Activated CD4-positive, alpha-beta memory T cell treated with anti-CD3 and anti-CD28 coated beads for 36 hours (primary cell): ENCODE data around the gene GDPD4. TPM values are rescaled to one million over a fixed set of nuclear protein-coding genes. Genes with fewer than 3 reads are reported as not detected.
"Not testable (repeated sequence)": the region's sequence is repeated elsewhere in the genome, so short reads cannot be mapped to it uniquely, and the experiment has no call there.

Experiments
- CTCF ChIA-PET: fragments of 350-600 bp; sonication (Branson Sonifier 250); formaldehyde crosslinking; loops from one replicate; lab custom pipeline; 2021; ENCODE audit warnings: antibody characterized with exemption, inconsistent platforms; lab: Charles Lee
- POLR2A ChIA-PET: fragments of 350-600 bp; sonication (Branson Sonifier 250); formaldehyde crosslinking; loops from one replicate; lab custom pipeline; 2021; ENCODE audit warnings: antibody characterized with exemption; lab: Charles Lee
- DNase-seq: peaks from one replicate; pipeline ENCODE4 v3.0.0-alpha.2; 2020
- H3K27ac Mint-ChIP-seq: one replicate; pipeline ENCODE4 v1.8.0; 2021; ENCODE audit warnings: mixed read lengths
- H3K27me3 Mint-ChIP-seq: one replicate; pipeline ENCODE4 v1.8.0; 2021; ENCODE audit warnings: mixed read lengths
- H3K36me3 Mint-ChIP-seq: one replicate; pipeline ENCODE4 v1.8.0; 2021; ENCODE audit warnings: mixed read lengths
- H3K4me1 Mint-ChIP-seq: one replicate; pipeline ENCODE4 v1.8.0; 2021; ENCODE audit warnings: low read depth, mixed read lengths
- H3K4me3 Mint-ChIP-seq: one replicate; pipeline ENCODE4 v1.8.0; 2021; ENCODE audit warnings: mild to moderate bottlenecking, mixed read lengths
- H3K9me3 Mint-ChIP-seq: one replicate; pipeline ENCODE4 v1.8.0; 2021; ENCODE audit warnings: mixed read lengths
- intact Hi-C: fragments of 100-400 bp; cut with micrococcal nuclease; formaldehyde crosslinking; loops from one replicate; pipeline ENCODE4 v1.15.1; 2023
- total RNA-seq, 2 experiments: library from RNA; stranded (reverse); gene quantifications; one replicate each; pipeline ENCODE4 v1.2.3, GENCODE V29; 2021

GDPD4 gene
- total RNA-seq, 2 experiments from 2014 or later: not detected

DNA sequence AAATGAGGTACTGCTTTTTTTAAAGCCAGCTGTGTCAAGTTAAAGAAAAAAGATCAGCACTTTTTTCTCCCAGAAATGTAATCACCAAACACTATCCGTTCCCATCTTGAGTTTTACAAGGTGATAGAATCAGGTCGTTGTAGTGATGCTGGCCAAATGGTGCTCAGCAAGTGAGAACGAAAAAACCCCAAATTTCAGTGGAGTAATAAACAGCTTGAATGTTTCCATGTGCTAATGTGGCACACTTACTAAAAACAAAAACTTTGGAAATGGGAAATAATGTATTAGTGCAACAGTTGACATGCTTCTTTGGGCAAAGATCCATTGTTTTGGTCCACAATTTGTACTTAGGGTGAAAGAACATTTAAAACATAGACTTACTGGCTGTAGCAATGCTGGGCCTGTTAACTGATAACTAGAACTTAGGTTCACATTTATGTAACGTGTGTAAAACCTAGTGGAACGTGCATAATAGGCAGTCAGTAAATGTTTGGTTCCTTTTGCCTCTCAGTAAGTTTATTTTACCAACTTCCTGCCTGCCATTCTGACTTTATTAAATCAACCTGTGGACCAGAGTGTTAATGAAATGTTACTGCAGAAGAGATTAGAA lies 15.4 kb upstream of the GDPD4 start:
- Mint-ChIP-seq H3K9me3 (no peaks in the 10 kb centered on the region), H3K36me3 (no peaks in the 10 kb centered on the region), H3K27me3 (peaks cover 1% of the 10 kb centered on the region), H3K4me3 (no peak overlapping the region), H3K4me1 (no peaks in the 10 kb centered on the region), H3K27ac (no peak overlapping the region)
- intact Hi-C loops: no loop called here
- no peak for DNase-seq
- ChIA-PET POLR2A (no interaction called here), CTCF (no interaction called here)

DNA sequence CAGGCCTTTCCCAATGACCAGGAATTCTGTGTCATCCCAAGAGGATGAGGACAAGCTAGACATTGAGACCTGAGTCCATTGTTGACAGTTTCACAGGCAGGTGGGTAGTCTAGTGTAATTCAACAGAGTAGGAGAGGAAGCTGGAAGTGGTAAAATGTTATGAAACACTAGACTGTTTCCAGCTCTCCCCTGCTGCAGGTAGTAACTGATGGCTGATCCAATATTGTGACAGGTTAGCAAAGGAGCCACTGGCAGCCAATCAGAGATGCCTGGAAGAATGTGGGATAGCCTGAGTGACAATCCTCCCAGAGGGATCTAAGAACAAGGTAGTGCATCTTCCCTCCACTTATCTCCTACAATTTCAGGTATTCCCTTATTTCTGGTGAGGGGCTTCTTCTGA lies 10.6 kb upstream of the GDPD4 start:
- ChIA-PET POLR2A (no interaction called here), CTCF (no interaction called here)
- Mint-ChIP-seq H3K27ac (no peak overlapping the region), H3K4me3 (no peak overlapping the region), H3K4me1 (peaks cover 3% of the 10 kb centered on the region), H3K27me3 (peaks cover 1% of the 10 kb centered on the region), H3K9me3 (no peaks in the 10 kb centered on the region), H3K36me3 (no peaks in the 10 kb centered on the region)
- intact Hi-C loops: no loop called here
- DNase-seq: no peak

DNA sequence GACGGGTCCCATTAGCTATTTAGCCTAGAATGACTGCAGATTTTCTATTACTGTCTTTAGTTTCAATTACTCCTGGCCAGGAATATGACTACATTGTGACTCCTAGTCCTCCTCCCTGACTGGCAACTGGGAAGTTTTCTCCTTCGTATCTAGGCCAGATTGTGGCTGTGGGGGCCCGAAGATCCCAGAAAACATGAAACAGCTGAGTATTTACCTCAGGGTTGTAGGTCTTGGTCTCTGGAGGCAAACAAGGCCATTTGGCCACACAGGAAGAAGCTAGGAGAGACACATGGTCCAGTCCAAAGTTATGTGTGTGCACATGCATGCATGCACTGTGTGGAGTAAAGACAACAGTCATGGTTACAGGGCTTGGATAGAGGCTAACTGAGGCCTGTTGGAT lies 10.2 kb upstream of the GDPD4 start:
- no peaks in the 10 kb centered on the region for H3K36me3 Mint-ChIP-seq
- peaks cover 3% of the 10 kb centered on the region for H3K4me1 Mint-ChIP-seq
- POLR2A ChIA-PET: no interaction called here
- H3K27ac Mint-ChIP-seq: no peak overlapping the region
- no peak overlapping the region for H3K4me3 Mint-ChIP-seq
- CTCF ChIA-PET: interaction anchor here (0.6 kb wide), 1 partner anchor 8 kb away, joined by 3 read pairs; no protein-coding TSS in a partner anchor
- H3K9me3 Mint-ChIP-seq: no peaks in the 10 kb centered on the region
- intact Hi-C loops: no loop called here
- H3K27me3 Mint-ChIP-seq: peaks cover 1% of the 10 kb centered on the region
- DNase-seq: no peak

DNA sequence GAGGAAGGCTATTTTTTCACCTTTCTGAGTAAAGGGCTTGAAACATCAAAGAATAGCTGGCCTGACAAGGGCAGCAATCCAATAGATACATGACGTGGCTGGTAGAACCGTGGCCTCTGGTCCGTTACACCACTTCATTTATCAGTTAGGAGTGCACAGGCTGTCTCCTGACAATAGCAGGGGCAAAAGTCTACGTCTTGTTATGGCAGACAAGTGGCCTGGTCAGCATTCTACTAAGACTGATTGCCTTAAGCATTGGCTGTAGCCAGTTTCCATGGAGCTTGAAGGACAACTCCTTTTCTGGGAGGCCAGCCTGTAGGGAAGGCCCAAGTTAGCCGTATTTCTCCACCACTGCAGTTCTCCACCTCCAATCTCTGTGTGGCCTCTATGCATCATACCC lies 9.2 kb upstream of the GDPD4 start:
- Mint-ChIP-seq H3K36me3 (no peaks in the 10 kb centered on the region), H3K4me3 (no peak overlapping the region), H3K27ac (no peak overlapping the region), H3K4me1 (peaks cover 3% of the 10 kb centered on the region), H3K27me3 (peaks cover 1% of the 10 kb centered on the region), H3K9me3 (no peaks in the 10 kb centered on the region)
- ChIA-PET CTCF (no interaction called here), POLR2A (no interaction called here)
- no peak for DNase-seq
- intact Hi-C loops: no loop called here

DNA sequence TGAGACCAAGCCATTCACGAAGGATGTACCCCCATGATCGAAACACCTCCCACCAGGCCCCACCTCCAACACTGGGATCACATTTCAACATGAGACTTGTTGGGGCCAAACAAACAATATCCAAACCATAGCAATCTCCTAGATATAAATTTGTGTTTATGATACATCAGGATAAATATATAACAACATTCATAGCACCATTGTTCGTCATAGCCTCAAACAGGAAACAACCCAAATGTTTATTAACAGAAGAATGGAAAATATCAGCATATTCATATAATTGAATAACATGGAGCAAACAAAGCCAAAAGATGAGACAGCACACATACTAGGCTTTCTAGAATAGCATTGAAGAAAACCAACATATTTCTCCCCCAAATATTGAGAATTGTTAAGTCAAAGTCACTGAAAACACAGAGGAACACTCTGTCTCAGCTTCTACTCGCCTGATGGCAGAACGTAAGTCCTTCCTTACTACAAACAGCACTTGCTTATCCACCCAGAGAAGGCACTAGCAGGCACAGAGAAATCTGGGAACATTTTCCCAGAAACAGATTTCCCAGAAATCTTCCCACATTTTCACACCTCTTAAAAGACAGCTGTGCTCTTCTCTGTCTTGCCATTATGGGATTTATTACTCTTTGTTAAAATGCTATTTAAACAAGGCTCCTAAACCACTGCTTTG lies 8.1 kb upstream of the GDPD4 start:
- Mint-ChIP-seq H3K9me3 (no peaks in the 10 kb centered on the region), H3K27me3 (no peaks in the 10 kb centered on the region), H3K36me3 (no peaks in the 10 kb centered on the region), H3K4me1 (peaks cover 3% of the 10 kb centered on the region), H3K27ac (no peak overlapping the region), H3K4me3 (no peak overlapping the region)
- intact Hi-C loops: no loop called here
- ChIA-PET POLR2A (no interaction called here), CTCF (no interaction called here)
- no peak for DNase-seq

DNA sequence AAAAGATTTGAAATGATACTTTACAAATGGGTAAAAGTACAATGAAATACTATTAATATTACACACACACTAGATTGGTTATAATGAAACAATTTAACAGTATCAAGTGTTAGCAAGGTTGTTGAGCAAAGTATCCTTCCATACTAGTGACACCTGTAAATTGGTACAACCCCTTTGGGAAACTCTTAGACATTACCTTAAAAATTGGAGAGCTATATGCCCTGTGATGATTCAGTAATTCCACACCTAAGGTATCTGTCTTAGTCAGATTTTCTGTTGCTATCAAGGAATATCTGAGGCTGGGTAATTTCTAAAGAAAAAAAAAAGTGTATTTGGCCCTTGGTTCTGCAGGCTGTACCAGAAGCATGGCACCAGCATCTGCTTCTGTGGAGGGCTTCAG lies 7.4 kb upstream of the GDPD4 start:
- H3K4me3 Mint-ChIP-seq: no peak overlapping the region
- H3K27me3 Mint-ChIP-seq: no peaks in the 10 kb centered on the region
- ChIA-PET POLR2A (no interaction called here), CTCF (no interaction called here)
- intact Hi-C loops: no loop called here
- DNase-seq: no peak
- no peaks in the 10 kb centered on the region for H3K36me3 Mint-ChIP-seq
- peaks cover 3% of the 10 kb centered on the region for H3K4me1 Mint-ChIP-seq
- no peaks in the 10 kb centered on the region for H3K9me3 Mint-ChIP-seq
- H3K27ac Mint-ChIP-seq: no peak overlapping the region

DNA sequence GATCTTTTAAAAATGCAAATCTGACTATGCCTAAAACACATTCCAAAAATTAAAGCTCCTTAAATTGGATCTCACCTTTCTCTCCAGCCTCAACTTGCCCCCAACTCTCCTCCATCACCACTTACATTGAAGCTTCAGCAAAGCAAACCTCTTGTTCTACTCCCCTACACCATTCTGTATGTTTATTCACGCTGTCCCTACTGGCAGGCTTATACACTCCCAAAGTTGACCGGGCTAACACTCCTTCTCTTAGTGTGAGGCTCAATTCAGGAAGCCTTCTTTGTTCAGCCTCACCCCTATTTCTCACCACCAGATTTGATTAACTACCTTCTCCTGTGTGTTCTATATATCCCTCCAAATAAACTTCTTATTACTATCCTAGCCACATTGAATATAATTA lies 1.8 kb upstream of the GDPD4 start:
- CTCF ChIA-PET: interaction anchor here (0.7 kb wide), 1 partner anchor 8 kb away, joined by 3 read pairs; no protein-coding TSS in a partner anchor
- intact Hi-C loops: no loop called here
- H3K4me3 Mint-ChIP-seq: no peak overlapping the region

DNA sequence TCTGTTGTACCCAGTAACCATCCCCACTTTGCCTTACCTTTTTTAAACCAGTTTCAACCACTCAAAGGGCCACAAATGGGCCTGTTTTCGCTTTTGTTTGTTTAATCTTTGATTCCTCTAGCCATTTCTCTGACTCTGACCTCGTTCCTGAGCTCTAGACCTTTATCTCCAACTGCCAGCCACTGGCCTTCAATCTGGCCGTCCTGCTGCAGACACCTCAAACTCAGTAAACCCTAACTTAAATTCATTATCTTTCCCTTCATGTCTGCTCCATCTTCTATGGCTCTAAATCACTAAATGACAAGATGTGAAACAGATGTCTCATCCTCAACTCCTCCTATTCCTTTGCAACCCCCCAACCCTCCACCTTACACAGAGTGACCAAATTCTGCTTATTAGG lies 1.3 kb upstream of the GDPD4 start:
- DNase-seq: no peak
- Mint-ChIP-seq H3K4me1 (peaks cover 5% of the 10 kb centered on the region), H3K4me3 (no peak overlapping the region), H3K27ac (no peak overlapping the region), H3K27me3 (no peaks in the 10 kb centered on the region), H3K36me3 (no peaks in the 10 kb centered on the region), H3K9me3 (no peaks in the 10 kb centered on the region)
- ChIA-PET CTCF (no interaction called here), POLR2A (no interaction called here)
- intact Hi-C loops: no loop called here

More for the DNA sequence above, 1.8 kb upstream of the GDPD4 start:
- Mint-ChIP-seq H3K27ac (no peak overlapping the region), H3K4me1 (peaks cover 5% of the 10 kb centered on the region), H3K27me3 (no peaks in the 10 kb centered on the region), H3K9me3 (no peaks in the 10 kb centered on the region), H3K36me3 (no peaks in the 10 kb centered on the region)
- POLR2A ChIA-PET: no interaction called here
- DNase-seq: no peak

DNA sequence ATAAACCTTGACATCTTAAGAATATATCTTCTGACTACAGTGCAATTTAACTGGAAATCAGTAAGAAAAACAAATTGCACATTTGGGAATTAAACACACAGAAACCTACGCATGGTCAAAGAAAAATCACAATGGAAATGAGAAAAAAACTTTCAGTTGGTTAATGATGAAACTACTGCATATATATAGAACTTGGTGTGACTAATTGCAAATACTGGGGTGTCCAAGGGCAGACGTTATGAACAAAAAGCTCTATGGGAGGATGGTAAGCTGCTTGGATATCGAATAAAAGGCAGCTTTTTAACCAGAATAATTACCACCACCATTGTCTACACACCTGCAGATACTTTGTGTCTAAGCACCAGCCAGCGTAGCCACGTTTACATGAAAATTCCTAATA lies 791 bp downstream of the GDPD4 start:
- Mint-ChIP-seq H3K27me3 (no peaks in the 10 kb centered on the region), H3K27ac (no peak overlapping the region), H3K4me1 (peaks cover 5% of the 10 kb centered on the region), H3K36me3 (no peaks in the 10 kb centered on the region), H3K4me3 (no peak overlapping the region), H3K9me3 (no peaks in the 10 kb centered on the region)
- no peak for DNase-seq
- intact Hi-C loops: no loop called here
- CTCF ChIA-PET: no interaction called here
- POLR2A ChIA-PET: no interaction called here

DNA sequence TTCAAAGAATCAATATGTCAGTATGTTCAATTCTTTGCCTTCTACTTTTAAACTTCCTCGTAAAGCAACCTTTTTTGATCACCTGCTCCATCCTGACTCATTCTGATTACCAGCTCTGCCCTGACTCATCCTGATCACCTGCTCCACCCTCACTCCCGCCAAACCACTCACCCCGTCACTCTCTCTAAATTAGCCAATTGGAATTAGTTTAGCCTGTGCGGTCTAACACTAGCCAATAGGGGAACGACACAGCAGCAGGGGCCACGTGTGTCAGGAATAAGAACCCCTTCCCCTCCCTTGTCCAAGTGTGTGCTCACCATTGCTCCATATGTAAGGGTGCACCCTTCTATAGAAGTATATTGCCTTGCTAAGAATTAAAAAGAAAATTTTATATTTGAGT lies 1.5 kb downstream of the GDPD4 start:
- H3K36me3 Mint-ChIP-seq, H3K4me1 Mint-ChIP-seq, H3K27me3 Mint-ChIP-seq, H3K27ac Mint-ChIP-seq, intact Hi-C loops, H3K9me3 Mint-ChIP-seq, CTCF ChIA-PET, POLR2A ChIA-PET, H3K4me3 Mint-ChIP-seq: not testable (repeated sequence)
- peak; percentile 53 for DNase-seq

DNA sequence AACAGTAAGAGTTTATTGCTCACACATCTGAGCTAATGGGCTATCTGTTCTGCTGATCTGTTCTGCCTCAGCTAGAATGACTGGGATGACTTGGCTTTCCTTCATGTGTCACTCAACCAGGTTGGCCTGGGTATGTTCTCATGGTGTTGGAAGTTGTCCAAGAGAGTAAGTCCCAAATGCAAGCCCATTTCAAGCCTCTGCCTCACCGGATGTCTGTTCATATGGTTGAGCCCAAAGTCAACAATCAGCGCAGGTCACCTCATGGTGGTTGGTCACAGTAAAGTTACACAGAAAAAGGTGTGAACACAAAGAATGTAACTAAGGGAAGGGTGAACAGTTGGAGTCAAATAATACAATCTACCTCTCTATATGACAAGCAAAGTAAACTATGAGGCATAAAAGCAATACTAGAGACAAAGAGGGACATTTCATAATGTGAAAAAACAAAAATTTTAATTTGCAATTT lies 1.9 kb downstream of the GDPD4 start:
- ChIA-PET POLR2A (no interaction called here), CTCF (no interaction called here)
- Mint-ChIP-seq H3K36me3 (no peaks in the 10 kb centered on the region), H3K27me3 (no peaks in the 10 kb centered on the region), H3K27ac (no peak overlapping the region), H3K9me3 (no peaks in the 10 kb centered on the region), H3K4me3 (no peak overlapping the region), H3K4me1 (peaks cover 5% of the 10 kb centered on the region)
- DNase-seq: no peak
- intact Hi-C loops: no loop called here

DNA sequence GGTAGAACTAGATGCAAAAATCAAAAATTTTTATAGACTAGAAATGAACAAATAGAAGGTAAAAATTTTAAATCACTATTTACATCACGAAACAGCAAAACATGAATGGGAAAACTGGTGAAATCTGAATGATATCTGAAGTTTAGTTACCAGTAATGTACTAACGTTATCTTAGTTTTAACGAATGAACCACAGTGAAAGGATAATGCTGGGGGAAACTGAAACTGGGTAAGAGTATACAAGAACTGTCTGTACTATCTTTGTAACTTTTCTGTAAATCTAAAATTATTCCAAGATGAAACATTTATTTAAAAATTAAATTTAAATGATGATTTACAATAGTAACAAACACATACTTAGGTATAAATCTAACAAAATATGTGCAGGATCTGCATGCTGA lies 7.4 kb downstream of the GDPD4 start:
- H3K9me3 Mint-ChIP-seq: no peaks in the 10 kb centered on the region
- H3K4me1 Mint-ChIP-seq: no peaks in the 10 kb centered on the region
- H3K27me3 Mint-ChIP-seq: peaks cover 2% of the 10 kb centered on the region
- POLR2A ChIA-PET: no interaction called here
- no peak overlapping the region for H3K4me3 Mint-ChIP-seq
- CTCF ChIA-PET: no interaction called here
- DNase-seq: no peak
- H3K27ac Mint-ChIP-seq: no peak overlapping the region
- no peaks in the 10 kb centered on the region for H3K36me3 Mint-ChIP-seq
- intact Hi-C loops: no loop called here

DNA sequence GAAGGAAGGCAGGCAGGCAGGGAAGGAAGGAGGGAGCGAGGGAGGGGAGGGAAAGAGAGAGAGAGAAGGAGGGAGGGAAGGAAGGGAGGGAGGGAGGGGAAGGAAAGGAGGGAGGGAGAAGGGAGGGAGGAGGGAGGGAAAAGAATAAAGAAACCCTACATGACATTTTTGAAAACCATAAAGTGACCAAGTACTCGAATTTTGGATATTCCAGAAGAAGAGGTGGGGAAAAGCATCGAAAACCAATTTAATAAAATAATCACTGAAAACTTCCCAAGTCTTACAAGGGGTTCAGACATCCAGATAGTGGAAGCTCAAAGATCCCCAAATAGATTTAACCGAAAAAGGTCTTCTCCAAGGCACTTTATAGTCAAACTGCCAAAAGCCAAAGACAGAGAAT lies 11.7 kb downstream of the GDPD4 start:
- H3K9me3 Mint-ChIP-seq: no peaks in the 10 kb centered on the region
- CTCF ChIA-PET: no interaction called here
- H3K27ac Mint-ChIP-seq: no peak overlapping the region
- POLR2A ChIA-PET: no interaction called here
- no peaks in the 10 kb centered on the region for H3K4me1 Mint-ChIP-seq
- DNase-seq: no peak
- H3K36me3 Mint-ChIP-seq: no peaks in the 10 kb centered on the region
- H3K4me3 Mint-ChIP-seq: no peak overlapping the region
- H3K27me3 Mint-ChIP-seq: peaks cover 18% of the 10 kb centered on the region
- intact Hi-C loops: no loop called here
